ENCODE data around the gene CNOT6. TPM values are rescaled to one million over a fixed set of nuclear protein-coding genes. Genes with fewer than 3 reads are reported as not detected.
"Not testable (repeated sequence)": the region's sequence is repeated elsewhere in the genome, so short reads cannot be mapped to it uniquely, and the experiment has no call there.

The CNOT6 gene
- total RNA-seq, 1 experiment from 2014 or later, result 59.1 TPM

- TF ChIP-seq SIN3A (IDR thresholded peaks at IDR 0.05; ENCODE audit: low read depth), result no peak
- TF ChIP-seq EZH2 (IDR thresholded peaks at IDR 0.05), result no peak
- Histone ChIP-seq H3K9ac (ENCODE audit: low read length) (no peak overlapping the region), H3K9me3 (ENCODE audit: control insufficient read depth in 1 of 2, insufficient read depth in 1 of 2, low read depth in 1 of 2, low read length in 2 of 2) (no peaks in the 10 kb centered on the region), H3K4me2 (ENCODE audit: low read length) (no peak overlapping the region), H3K27ac (ENCODE audit: low read depth, low read length) (no peak overlapping the region), H3K79me2 (ENCODE audit: insufficient read depth, low read length) (no peaks in the 10 kb centered on the region), H3K36me3 (ENCODE audit: control insufficient read depth in 1 of 2, insufficient read depth in 2 of 2, low read length in 2 of 2) (no peaks in the 10 kb centered on the region), H3K4me3 (replicated peaks in 1 of 2; ENCODE audit: low read depth in 1 of 2, low read length in 2 of 2) (no peak overlapping the region), H3K27me3 (ENCODE audit: insufficient read depth, low read length) (no peaks in the 10 kb centered on the region), H3K4me1 (ENCODE audit: control insufficient read depth in 1 of 2, insufficient read depth in 2 of 2, low read length in 2 of 2) (peaks cover under 1 to 2% of the 10 kb centered on the region in 2 experiments; a peak in 3 of 4 replicates), H3K9me2 (ENCODE audit: insufficient read depth) (no peaks in the 10 kb centered on the region), H2AFZ (ENCODE audit: low read depth, low read length, poor library complexity, severe bottlenecking) (no peak overlapping the region), H4K20me1 (ENCODE audit: insufficient read depth) (no peaks in the 10 kb centered on the region)
- BruUV-seq (replicated peaks), result no TSS peak
- intact Hi-C loops (cut with micrococcal nuclease), result loop anchor here (10.0 kb wide), 1 partner anchor 267 kb away; the partner anchor contains the start of gene RASGEF1C
- ChIA-PET POLR2A (no interaction called here), RAD21 (ENCODE audit: low non-redundant PET in 1 of 2, low total read pairs in 2 of 2, uncharacterized antibody in 2 of 2, unreplicated experiment in 2 of 2) (interaction anchor here in 1 of 2 experiments (1.3 kb wide), 1 partner anchor 179 kb away, joined by 6 read pairs; no protein-coding TSS in a partner anchor), CTCF (interaction anchor here (1.0 to 1.8 kb wide), 4 partner anchors 140 to 270 kb away, joined by 4 to 25 read pairs (median 4); partner anchors contain the start of gene MAPK9)
- DNase-seq (ENCODE audit: low read depth, low spot score) (no peak), ATAC-seq (no peak)
Measured at GRCh38 chr5:180472269-180472668, 21.9 kb upstream of the CNOT6 start.

- H3K36me3 ChIP-seq (ENCODE audit: control insufficient read depth in 1 of 2, insufficient read depth in 2 of 2, low read length in 2 of 2); H4K20me1 ChIP-seq (ENCODE audit: insufficient read depth); H3K9me2 ChIP-seq (ENCODE audit: insufficient read depth); H3K4me2 ChIP-seq (ENCODE audit: low read length); H3K9ac ChIP-seq (ENCODE audit: low read length); H3K27me3 ChIP-seq (ENCODE audit: insufficient read depth, low read length); ATAC-seq; H3K79me2 ChIP-seq (ENCODE audit: insufficient read depth, low read length); DNase-seq (ENCODE audit: low read depth, low spot score); H3K4me3 ChIP-seq (replicated peaks in 1 of 2; ENCODE audit: low read depth in 1 of 2, low read length in 2 of 2); BruUV-seq (replicated peaks); H3K9me3 ChIP-seq (ENCODE audit: control insufficient read depth in 1 of 2, insufficient read depth in 1 of 2, low read depth in 1 of 2, low read length in 2 of 2); H2AFZ ChIP-seq (ENCODE audit: low read depth, low read length, poor library complexity, severe bottlenecking); H3K27ac ChIP-seq (ENCODE audit: low read depth, low read length); POLR2A ChIA-PET; RAD21 ChIA-PET (ENCODE audit: low non-redundant PET in 1 of 2, low total read pairs in 2 of 2, uncharacterized antibody in 2 of 2, unreplicated experiment in 2 of 2); H3K4me1 ChIP-seq (ENCODE audit: control insufficient read depth in 1 of 2, insufficient read depth in 2 of 2, low read length in 2 of 2): not testable (repeated sequence)
- intact Hi-C loops (cut with micrococcal nuclease), result loop anchor here (10.0 kb wide), 1 partner anchor 269 kb away; the partner anchor contains the start of gene RASGEF1C
- CTCF ChIA-PET, result interaction anchor here (1.0 to 1.8 kb wide), 4 partner anchors 141 to 271 kb away, joined by 3 to 5 read pairs (median 4); no protein-coding TSS in a partner anchor
Measured at GRCh38 chr5:180473386-180473785, 20.8 kb upstream of the CNOT6 start.

All from HCT116 (cell line).